SU-DHL-6 (cell line): Measurements from ENCODE around the gene SORL1.

ENCODE experiments used
- CTCF ChIP-seq: fragments of 200-600 bp; sonication (generic); IDR thresholded peaks from one replicate; pipeline ENCODE4 v1.5.1; 2017; ENCODE audit warnings: antibody characterized with exemption, mild to moderate bottlenecking, low read length, moderate library complexity; ENCODE audit not compliant: insufficient read depth, poor library complexity, severe bottlenecking
- EZH2phosphoT487 ChIP-seq: fragments of 200-600 bp; sonication (generic), shearing (Covaris generic); conservative IDR thresholded peaks from 2 replicates; pipeline ENCODE4 v1.6.1; 2018; ENCODE audit warnings: mild to moderate bottlenecking, antibody characterized with exemption, low read length, moderate library complexity, mixed read lengths

GRCh38 chr11:121670805-121671282 is 218.7 kb downstream of the SORL1 start:
- TF ChIP-seq CTCF (no peak), EZH2phosphoT487 (no peak)
